ENCODE results near the gene CDKL5.

Gene CDKL5

DNA sequence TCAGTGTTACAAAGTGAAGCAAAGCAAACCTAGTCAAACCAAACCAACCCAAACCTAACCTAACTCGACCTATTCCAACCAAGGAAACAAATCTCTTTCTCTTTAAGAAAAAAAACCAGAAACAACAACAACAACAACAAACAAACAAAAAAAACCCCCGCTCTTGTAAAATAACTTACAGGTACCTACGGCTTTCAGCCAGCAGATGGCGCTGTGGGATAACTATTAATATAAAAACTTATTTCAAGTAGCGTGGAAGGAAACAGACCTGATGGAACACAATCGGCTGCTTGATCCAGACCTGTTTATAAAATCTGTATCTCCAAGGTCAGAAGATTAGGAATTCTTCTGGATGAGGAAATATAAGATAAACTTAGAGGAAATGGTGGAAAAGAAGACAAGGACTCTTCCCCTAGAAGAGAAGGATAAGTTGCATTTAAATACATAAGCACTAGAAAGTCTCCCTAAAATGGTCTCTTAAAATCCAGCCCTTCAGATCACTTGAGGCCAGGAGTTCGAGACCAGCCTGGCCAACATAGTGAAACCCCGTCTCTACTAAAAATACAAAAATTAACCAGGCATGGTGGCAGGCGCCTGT is 34.4 kb upstream of the CDKL5 start:
- Histone ChIP-seq H3K9me3 (ENCODE audit: insufficient read depth, low read depth, low read length) (no peaks in the 10 kb centered on the region), H3K4me3 (ENCODE audit: low read length, poor library complexity, severe bottlenecking) (no peak overlapping the region), H3K9me2 (replicated peaks; ENCODE audit: low read depth, low read length) (no peaks in the 10 kb centered on the region), H3K27me3 (ENCODE audit: insufficient read depth, low read length, poor library complexity, severe bottlenecking) (no peaks in the 10 kb centered on the region), H4K20me1 (ENCODE audit: insufficient read depth, low read length, poor library complexity, severe bottlenecking) (no peaks in the 10 kb centered on the region), H3F3A (ENCODE audit: low read depth) (no peaks in the 10 kb centered on the region), H3K9ac (ENCODE audit: low read depth, low read length, poor library complexity, severe bottlenecking) (no peak overlapping the region), H3K79me2 (ENCODE audit: insufficient read depth, low read length) (no peaks in the 10 kb centered on the region), H3K4me1 (ENCODE audit: insufficient read depth, low read length, poor library complexity, severe bottlenecking) (no peaks in the 10 kb centered on the region), H3K36me3 (ENCODE audit: insufficient read depth, low read length) (no peaks in the 10 kb centered on the region), H2AFZ (ENCODE audit: low read length) (peak overlapping the region; percentile 75; the same call in 1 of the 2 replicates), H3K4me2 (ENCODE audit: low read depth, low read length, poor library complexity, severe bottlenecking) (no peak overlapping the region)
- TF ChIP-seq, protein P1, sequence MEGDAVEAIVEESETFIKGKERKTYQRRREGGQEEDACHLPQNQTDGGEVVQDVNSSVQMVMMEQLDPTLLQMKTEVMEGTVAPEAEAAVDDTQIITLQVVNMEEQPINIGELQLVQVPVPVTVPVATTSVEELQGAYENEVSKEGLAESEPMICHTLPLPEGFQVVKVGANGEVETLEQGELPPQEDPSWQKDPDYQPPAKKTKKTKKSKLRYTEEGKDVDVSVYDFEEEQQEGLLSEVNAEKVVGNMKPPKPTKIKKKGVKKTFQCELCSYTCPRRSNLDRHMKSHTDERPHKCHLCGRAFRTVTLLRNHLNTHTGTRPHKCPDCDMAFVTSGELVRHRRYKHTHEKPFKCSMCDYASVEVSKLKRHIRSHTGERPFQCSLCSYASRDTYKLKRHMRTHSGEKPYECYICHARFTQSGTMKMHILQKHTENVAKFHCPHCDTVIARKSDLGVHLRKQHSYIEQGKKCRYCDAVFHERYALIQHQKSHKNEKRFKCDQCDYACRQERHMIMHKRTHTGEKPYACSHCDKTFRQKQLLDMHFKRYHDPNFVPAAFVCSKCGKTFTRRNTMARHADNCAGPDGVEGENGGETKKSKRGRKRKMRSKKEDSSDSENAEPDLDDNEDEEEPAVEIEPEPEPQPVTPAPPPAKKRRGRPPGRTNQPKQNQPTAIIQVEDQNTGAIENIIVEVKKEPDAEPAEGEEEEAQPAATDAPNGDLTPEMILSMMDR (conservative IDR thresholded peaks at IDR 0.05; ENCODE audit: low read length) = peak; percentile 65
- TF ChIP-seq EZH2phosphoT487 (IDR thresholded peaks at IDR 0.05; ENCODE audit: borderline replicate concordance) = no peak

DNA sequence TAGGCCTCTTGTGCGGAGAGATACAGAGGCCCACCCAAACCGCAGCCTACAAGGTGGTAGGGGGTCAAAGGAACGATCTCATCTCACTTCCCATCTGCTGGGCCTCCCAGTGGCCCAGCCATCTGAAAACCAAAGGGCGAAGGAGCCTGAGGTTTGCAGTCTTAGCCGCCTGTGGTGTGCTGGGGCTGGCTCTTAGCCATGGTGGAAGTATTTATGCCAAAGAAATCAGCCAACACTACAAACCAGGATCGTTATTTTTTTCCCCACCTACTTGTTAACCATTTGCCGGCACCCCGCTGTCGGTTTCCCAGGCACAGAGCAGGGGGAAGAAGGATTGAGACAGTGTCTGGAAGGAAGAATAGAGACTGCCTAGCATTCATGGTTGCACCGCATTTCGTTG is 30.9 kb upstream of the CDKL5 start:
- no peaks in the 10 kb centered on the region for H4K20me1 ChIP-seq (ENCODE audit: insufficient read depth, low read length, poor library complexity, severe bottlenecking)
- no peak overlapping the region for H3K4me3 ChIP-seq (ENCODE audit: low read length, poor library complexity, severe bottlenecking)
- H3K9me3 ChIP-seq (ENCODE audit: insufficient read depth, low read depth, low read length) = no peaks in the 10 kb centered on the region
- no peaks in the 10 kb centered on the region for H3K27me3 ChIP-seq (ENCODE audit: insufficient read depth, low read length, poor library complexity, severe bottlenecking)
- H3K4me1 ChIP-seq (ENCODE audit: insufficient read depth, low read length, poor library complexity, severe bottlenecking) = no peaks in the 10 kb centered on the region
- H3K79me2 ChIP-seq (ENCODE audit: insufficient read depth, low read length) = no peaks in the 10 kb centered on the region
- no peak overlapping the region for H2AFZ ChIP-seq (ENCODE audit: low read length)
- TF ChIP-seq EZH2phosphoT487 (IDR thresholded peaks at IDR 0.05; ENCODE audit: borderline replicate concordance) = no peak
- TF ChIP-seq, protein P1 (conservative IDR thresholded peaks at IDR 0.05; ENCODE audit: low read length) = no peak
- no peaks in the 10 kb centered on the region for H3K9me2 ChIP-seq (replicated peaks; ENCODE audit: low read depth, low read length)
- no peaks in the 10 kb centered on the region for H3K36me3 ChIP-seq (ENCODE audit: insufficient read depth, low read length)
- no peaks in the 10 kb centered on the region for H3F3A ChIP-seq (ENCODE audit: low read depth)
- no peak overlapping the region for H3K4me2 ChIP-seq (ENCODE audit: low read depth, low read length, poor library complexity, severe bottlenecking)
- no peak overlapping the region for H3K9ac ChIP-seq (ENCODE audit: low read depth, low read length, poor library complexity, severe bottlenecking)

DNA sequence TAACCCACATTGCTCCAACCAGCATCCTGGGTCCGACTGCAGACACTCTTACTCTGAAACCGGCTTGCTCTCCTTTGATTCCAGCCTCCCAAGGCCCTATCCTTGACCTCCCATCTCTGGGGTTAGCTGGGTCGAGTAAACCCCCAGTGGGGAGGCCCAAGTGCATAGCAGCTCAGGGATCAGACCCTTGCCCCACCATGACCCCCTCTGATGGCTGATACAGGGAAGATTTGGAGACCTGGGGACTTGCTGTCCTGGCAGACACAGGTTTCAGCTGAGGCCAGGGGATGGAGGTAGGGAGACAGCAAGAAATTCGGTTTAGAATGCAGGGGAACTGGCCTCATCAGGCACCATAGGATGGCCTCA is 23.6 kb upstream of the CDKL5 start:
- Histone ChIP-seq H3K9me2 (replicated peaks; ENCODE audit: low read depth, low read length) (no peaks in the 10 kb centered on the region), H3K9ac (ENCODE audit: low read depth, low read length, poor library complexity, severe bottlenecking) (no peak overlapping the region), H3K27me3 (ENCODE audit: insufficient read depth, low read length, poor library complexity, severe bottlenecking) (no peaks in the 10 kb centered on the region), H3K4me2 (ENCODE audit: low read depth, low read length, poor library complexity, severe bottlenecking) (no peak overlapping the region), H2AFZ (ENCODE audit: low read length) (no peak overlapping the region), H3K79me2 (ENCODE audit: insufficient read depth, low read length) (no peaks in the 10 kb centered on the region), H3K36me3 (ENCODE audit: insufficient read depth, low read length) (no peaks in the 10 kb centered on the region), H4K20me1 (ENCODE audit: insufficient read depth, low read length, poor library complexity, severe bottlenecking) (no peaks in the 10 kb centered on the region), H3K9me3 (ENCODE audit: insufficient read depth, low read depth, low read length) (no peaks in the 10 kb centered on the region), H3K4me3 (ENCODE audit: low read length, poor library complexity, severe bottlenecking) (no peak overlapping the region), H3F3A (ENCODE audit: low read depth) (no peaks in the 10 kb centered on the region), H3K4me1 (ENCODE audit: insufficient read depth, low read length, poor library complexity, severe bottlenecking) (no peaks in the 10 kb centered on the region)
- TF ChIP-seq, protein P1 (conservative IDR thresholded peaks at IDR 0.05; ENCODE audit: low read length) = no peak
- TF ChIP-seq EZH2phosphoT487 (IDR thresholded peaks at IDR 0.05; ENCODE audit: borderline replicate concordance) = no peak
